Measurements from ENCODE around the gene GOLGA2. TPM values are rescaled to one million over a fixed set of nuclear protein-coding genes. Genes with fewer than 3 reads are reported as not detected.

GOLGA2 gene
- total RNA-seq (2022; extraction: Qiagen RNA extraction; ENCODE audit: low read depth): 43.4 to 51.4 TPM (median 49.5 TPM) in 5 replicates

GRCh38 chr9:128275198-128276007 lies at the start of gene GOLGA2:
TSS of gene GOLGA2 (minus strand) at chr9:128276007. CDS start at chr9:128275976, 31 bp downstream.

GRCh38 chr9:128322404-128323211 lies 46.8 kb upstream of the GOLGA2 start, which contains the start of the genes COQ4 and TRUB2:
TSS of gene COQ4 (plus strand) at chr9:128322839. CDS start at chr9:128322859, 20 bp downstream.
TSS of gene TRUB2 (minus strand) at chr9:128322447. CDS start at chr9:128322408, 39 bp downstream.

GRCh38 chr9:128276008-128276573 lies 284 bp upstream of the GOLGA2 start, which contains the start of gene SWI5:
TSS of gene SWI5 (plus strand) at chr9:128276276.

Other genes starting within 250 kb of the GOLGA2 start
- 4.3 to 8.2 TPM (median 7.0 TPM) in 5 replicates for gene NAIF1, start 208.7 kb downstream of the GOLGA2 start, total RNA-seq (2022; extraction: Qiagen RNA extraction; ENCODE audit: low read depth)
- gene SLC25A25, start 207.8 kb downstream of the GOLGA2 start, total RNA-seq (2022; extraction: Qiagen RNA extraction; ENCODE audit: low read depth): 8.0 to 10.0 TPM (median 8.7 TPM) in 5 replicates
- 77.0 to 110 TPM (median 89.7 TPM) in 5 replicates for gene PTGES2, start 148.3 kb downstream of the GOLGA2 start, total RNA-seq (2022; extraction: Qiagen RNA extraction; ENCODE audit: low read depth)
- 2.2 to 6.1 TPM (median 3.3 TPM) in 5 replicates for gene LCN2, start 126.6 kb downstream of the GOLGA2 start, total RNA-seq (2022; extraction: Qiagen RNA extraction; ENCODE audit: low read depth)
- 35.7 to 64.3 TPM (median 54.3 TPM) in 5 replicates for gene BBLN, start 115.7 kb downstream of the GOLGA2 start, total RNA-seq (2022; extraction: Qiagen RNA extraction; ENCODE audit: low read depth)
- gene CIZ1, start 84.4 kb downstream of the GOLGA2 start, total RNA-seq (2022; extraction: Qiagen RNA extraction; ENCODE audit: low read depth): 73.1 to 102 TPM (median 85.4 TPM) in 5 replicates
- 81.5 to 103 TPM (median 88.2 TPM) in 5 replicates for gene DNM1, start 72.6 kb downstream of the GOLGA2 start, total RNA-seq (2022; extraction: Qiagen RNA extraction; ENCODE audit: low read depth)
- gene SWI5, start 269 bp upstream of the GOLGA2 start, total RNA-seq (2022; extraction: Qiagen RNA extraction; ENCODE audit: low read depth): 42.5 to 48.0 TPM (median 43.5 TPM) in 5 replicates
- 47.0 to 54.8 TPM (median 52.4 TPM) in 5 replicates for gene TRUB2, start 46.4 kb upstream of the GOLGA2 start, total RNA-seq (2022; extraction: Qiagen RNA extraction; ENCODE audit: low read depth)
- gene COQ4, start 46.8 kb upstream of the GOLGA2 start, total RNA-seq (2022; extraction: Qiagen RNA extraction; ENCODE audit: low read depth): 51.3 to 61.8 TPM (median 57.5 TPM) in 5 replicates
- gene SLC27A4, start 64.5 kb upstream of the GOLGA2 start, total RNA-seq (2022; extraction: Qiagen RNA extraction; ENCODE audit: low read depth): 36.1 to 52.3 TPM (median 45.2 TPM) in 5 replicates
- gene URM1, start 95.4 kb upstream of the GOLGA2 start, total RNA-seq (2022; extraction: Qiagen RNA extraction; ENCODE audit: low read depth): 70.8 to 87.2 TPM (median 85.8 TPM) in 5 replicates
- gene CERCAM, start 144.8 kb upstream of the GOLGA2 start, total RNA-seq (2022; extraction: Qiagen RNA extraction; ENCODE audit: low read depth): 32.9 to 41.7 TPM (median 36.1 TPM) in 5 replicates
- 28.0 to 34.2 TPM (median 30.7 TPM) in 5 replicates for gene ODF2, start 180.0 kb upstream of the GOLGA2 start, total RNA-seq (2022; extraction: Qiagen RNA extraction; ENCODE audit: low read depth)
- 27.7 to 36.5 TPM (median 33.9 TPM) in 5 replicates for gene GLE1, start 228.7 kb upstream of the GOLGA2 start, total RNA-seq (2022; extraction: Qiagen RNA extraction; ENCODE audit: low read depth)